DOHH2 (cell line): ENCODE data around the gene ARHGAP22.

Source experiments
- CTCF ChIP-seq: fragments of 200-600 bp; sonication (generic); IDR thresholded peaks from one replicate; pipeline ENCODE4 v1.5.1; 2014; ENCODE audit warnings: antibody characterized with exemption, mild to moderate bottlenecking, low read depth, low read length; ENCODE audit not compliant: poor library complexity, severe bottlenecking
- EZH2phosphoT487 ChIP-seq: fragments of 200-600 bp; sonication (generic); IDR thresholded peaks from 2 replicates; pipeline ENCODE4 v1.6.1; 2017; ENCODE audit warnings: borderline replicate concordance, mild to moderate bottlenecking, antibody characterized with exemption, low read length, moderate library complexity, mixed read lengths

- TF ChIP-seq CTCF (no peak), EZH2phosphoT487 (no peak)
These were observed 5.1 kb downstream of the ARHGAP22 start for GRCh38 chr10:48599830-48600134.
